Gastroesophageal sphincter (tissue), 4 donors: ENCODE data around the gene NEUROD4. TPM values are rescaled to one million over a fixed set of nuclear protein-coding genes. Genes with fewer than 3 reads are reported as not detected.

Experiments
- ATAC-seq: fragments of 150-250 bp; one replicate; pipeline ENCODE4 v1.9.1; 2016; ENCODE audit warnings: mild to moderate bottlenecking, moderate library complexity
- H3K27ac ChIP-seq, 4 donors: fragments of 200-600 bp; sonication (generic) in 3 of 4; 1 replicate in 3 of 4; 2 replicates in 1 of 4; pipeline ENCODE4 v1.5.1; 2016 to 2019
- H3K27me3 ChIP-seq: fragments of 200-600 bp; sonication (generic); one replicate; pipeline ENCODE4 v1.5.1; 2019
- H3K36me3 ChIP-seq, 2 donors: fragments of 200-600 bp; sonication (generic); one replicate each; pipeline ENCODE4 v1.5.1; 2019; ENCODE audit warnings: control low read depth in 1 of 2
- H3K4me1 ChIP-seq, 3 donors: fragments of 200-600 bp; sonication (generic); 1 replicate in 2 of 3; 2 replicates in 1 of 3; pipeline ENCODE4 v1.5.1; 2016 to 2019; ENCODE audit warnings: control low read depth in 2 of 3
- H3K4me3 ChIP-seq, 2 donors: fragments of 200-600 bp; sonication (generic); one replicate each; pipeline ENCODE4 v1.5.1; 2019; ENCODE audit warnings: mild to moderate bottlenecking in 1 of 2, moderate library complexity in 1 of 2
- H3K9me3 ChIP-seq, 3 donors: fragments of 200-600 bp; sonication (generic); one replicate each; pipeline ENCODE4 v1.5.1; 2017 to 2019; ENCODE audit warnings: control low read depth in 2 of 3
- POLR2A ChIP-seq, 2 donors: fragments of 450-650 bp; IDR thresholded peaks; one replicate each; pipeline ENCODE4 v1.6.1; 2017; ENCODE audit warnings: antibody characterized with exemption in 2 of 2, mild to moderate bottlenecking in 2 of 2, moderate library complexity in 1 of 2
- WGBS, 2 donors: methylation state at CpG; one replicate each; pipeline ENCODE4 v1.1.5; 2018; ENCODE audit warnings: low coverage in 1 of 2; 5-methylcytosine and 5-hydroxymethylcytosine counted together
- total RNA-seq, 4 donors: library from RNA; depleted of rRNA; stranded (reverse); fragments of >200 nt; gene quantifications; one replicate each; pipeline ENCODE4 v1.1.0, GENCODE V29; 2016
- TF ChIP-seq, protein P1 (sequence below), 4 experiments: fragments of 200-600 bp in 2 of 4; fragments of 450-650 bp in 2 of 4; sonication (generic) in 1 of 4; IDR thresholded peaks; one replicate each; pipeline ENCODE4 v1.5.1; 2017 to 2019; ENCODE audit warnings: antibody characterized with exemption in 4 of 4, mild to moderate bottlenecking in 2 of 4, moderate library complexity in 2 of 4

The NEUROD4 gene
- total RNA-seq, 4 donors from 2014 or later = not detected

GRCh38 chr12:55073043-55074022, 53.6 kb downstream of the NEUROD4 start:
- WGBS, 2 donors = 27% methylated on average over 6 to 7 of the region's 8 CpGs
- no peaks in the 10 kb centered on the region for H3K9me3 ChIP-seq

DNA sequence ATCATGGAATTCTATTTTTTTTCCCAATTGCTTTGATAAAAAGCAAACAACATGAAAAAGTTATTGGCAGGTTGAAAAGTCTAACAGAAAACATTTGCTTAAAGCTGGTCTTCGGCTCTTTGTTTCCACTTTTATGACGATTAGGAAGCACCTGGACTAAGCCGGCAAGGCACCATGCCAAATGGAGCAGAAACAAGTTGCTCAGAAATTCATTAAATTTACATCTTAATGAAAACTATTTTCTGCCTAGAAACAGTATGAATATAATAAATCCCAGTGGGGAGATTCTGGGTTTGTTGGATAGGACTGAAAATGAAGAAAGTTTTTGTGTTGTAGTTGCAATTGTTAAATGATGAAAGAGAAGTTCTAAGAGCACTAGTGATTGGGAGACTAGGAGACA, 55.0 kb downstream of the NEUROD4 start:
- TF ChIP-seq, protein P1, sequence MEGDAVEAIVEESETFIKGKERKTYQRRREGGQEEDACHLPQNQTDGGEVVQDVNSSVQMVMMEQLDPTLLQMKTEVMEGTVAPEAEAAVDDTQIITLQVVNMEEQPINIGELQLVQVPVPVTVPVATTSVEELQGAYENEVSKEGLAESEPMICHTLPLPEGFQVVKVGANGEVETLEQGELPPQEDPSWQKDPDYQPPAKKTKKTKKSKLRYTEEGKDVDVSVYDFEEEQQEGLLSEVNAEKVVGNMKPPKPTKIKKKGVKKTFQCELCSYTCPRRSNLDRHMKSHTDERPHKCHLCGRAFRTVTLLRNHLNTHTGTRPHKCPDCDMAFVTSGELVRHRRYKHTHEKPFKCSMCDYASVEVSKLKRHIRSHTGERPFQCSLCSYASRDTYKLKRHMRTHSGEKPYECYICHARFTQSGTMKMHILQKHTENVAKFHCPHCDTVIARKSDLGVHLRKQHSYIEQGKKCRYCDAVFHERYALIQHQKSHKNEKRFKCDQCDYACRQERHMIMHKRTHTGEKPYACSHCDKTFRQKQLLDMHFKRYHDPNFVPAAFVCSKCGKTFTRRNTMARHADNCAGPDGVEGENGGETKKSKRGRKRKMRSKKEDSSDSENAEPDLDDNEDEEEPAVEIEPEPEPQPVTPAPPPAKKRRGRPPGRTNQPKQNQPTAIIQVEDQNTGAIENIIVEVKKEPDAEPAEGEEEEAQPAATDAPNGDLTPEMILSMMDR (IDR thresholded peaks at IDR 0.05) = no peak
- Histone ChIP-seq H3K4me1 (no peaks in the 10 kb centered on the region), H3K27me3 (peaks cover 13% of the 10 kb centered on the region), H3K36me3 (no peaks in the 10 kb centered on the region), H3K4me3 (no peak overlapping the region), H3K9me3 (peaks cover 0 to 4% (median 0%) of the 10 kb centered on the region in 3 donors), H3K27ac (no peak overlapping the region)
- 22 to 26% methylated on average over 3 of the region's 3 CpGs for WGBS, 2 donors
- ATAC-seq = no peak

More at GRCh38 chr12:55073043-55074022, 53.6 kb downstream of the NEUROD4 start:
- H3K4me1 ChIP-seq = no peaks in the 10 kb centered on the region
- TF ChIP-seq, protein P1 (IDR thresholded peaks at IDR 0.05) = peak; percentile 62 to 76 (median 66)
- no peak for TF ChIP-seq POLR2A (IDR thresholded peaks at IDR 0.05)
- no peaks in the 10 kb centered on the region for H3K36me3 ChIP-seq
- no peak overlapping the region for H3K27ac ChIP-seq
- no peak overlapping the region for H3K4me3 ChIP-seq
- H3K27me3 ChIP-seq = peaks cover 16% of the 10 kb centered on the region
- no peak for ATAC-seq

Other genes starting within 250 kb of the NEUROD4 start
- not detected for gene MUCL1, start 165.5 kb upstream of the NEUROD4 start, total RNA-seq
- gene TESPA1, start 35.2 kb upstream of the NEUROD4 start, total RNA-seq = 1 to 10 TPM in 3 of 4 donors, under 1 TPM in 1; 0.17 to 3.2 (median 1.8) TPM
- not detected for gene OR9K2, start 106.4 kb downstream of the NEUROD4 start, total RNA-seq
- gene OR10A7, start 201.1 kb downstream of the NEUROD4 start, total RNA-seq = not detected
- not detected for gene OR6C74, start 224.6 kb downstream of the NEUROD4 start, total RNA-seq